GM12892 (cell line): ENCODE results near the gene VIM.

Experiments used
- POLR2A ChIP-seq: IDR thresholded peaks from 2 replicates; pipeline ENCODE4 v1.6.1; 2011; ENCODE audit warnings: low read depth, low read length, control low read depth
- POLR2AphosphoS5 ChIP-seq: IDR thresholded peaks from 2 replicates; pipeline ENCODE4 v1.6.1; 2011; ENCODE audit warnings: low read depth, low read length, control low read depth
- TAF1 ChIP-seq: IDR thresholded peaks from 2 replicates; pipeline ENCODE4 v1.6.1; 2011; ENCODE audit warnings: low read depth, mild to moderate bottlenecking, control low read depth, low read length, borderline replicate concordance

GRCh38 chr10:17248964-17249363 is 20.9 kb downstream of the VIM start:
- no peak for TF ChIP-seq POLR2A
- TF ChIP-seq POLR2AphosphoS5 = no peak
- no peak for TF ChIP-seq TAF1
